Neural progenitor cell (in vitro differentiated cells): ENCODE results near the gene RPL5. TPM values are rescaled to one million over a fixed set of nuclear protein-coding genes. Genes with fewer than 3 reads are reported as not detected.

Source experiments
- DNase-seq: peaks from one replicate; pipeline ENCODE4 v3.0.0-alpha.2; 2016; ENCODE audit warnings: low spot score
- H2AFZ ChIP-seq: fragments of 200-600 bp; sonication (generic); replicated peaks from 2 replicates; pipeline ENCODE4 v1.6.1; 2016; ENCODE audit warnings: antibody characterized with exemption
- H3F3A ChIP-seq: fragments of 200-600 bp; sonication (generic); 2 replicates; pipeline ENCODE4 v1.6.1; 2016; ENCODE audit warnings: antibody characterized with exemption, low read depth
- H3K27ac ChIP-seq: fragments of 200-600 bp; sonication (generic); 2 replicates; pipeline ENCODE4 v1.5.1; 2016; ENCODE audit warnings: mild to moderate bottlenecking
- H3K27me3 ChIP-seq: fragments of 200-600 bp; sonication (generic); 2 replicates; pipeline ENCODE4 v1.6.1; 2016; ENCODE audit warnings: mild to moderate bottlenecking, moderate library complexity
- H3K36me3 ChIP-seq: fragments of 200-600 bp; sonication (generic); 2 replicates; pipeline ENCODE4 v1.5.1; 2016
- H3K4me1 ChIP-seq: fragments of 200-600 bp; sonication (generic); 2 replicates; pipeline ENCODE4 v1.6.1; 2016; ENCODE audit warnings: mixed run types
- H3K4me2 ChIP-seq: fragments of 200-600 bp; sonication (generic); 2 replicates; pipeline ENCODE4 v1.6.1; 2016
- H3K4me3 ChIP-seq: fragments of 200-600 bp; sonication (generic); 2 replicates; pipeline ENCODE4 v1.5.1; 2016
- H3K79me2 ChIP-seq: fragments of 200-600 bp; sonication (generic); 2 replicates; pipeline ENCODE4 v1.6.1; 2016; ENCODE audit warnings: low read depth
- H3K9ac ChIP-seq: fragments of 200-600 bp; sonication (generic); 2 replicates; pipeline ENCODE4 v1.6.1; 2016
- H3K9me3 ChIP-seq: fragments of 200-600 bp; sonication (generic); 2 replicates; pipeline ENCODE4 v1.5.1; 2016; ENCODE audit warnings: low read depth
- H4K20me1 ChIP-seq: fragments of 200-600 bp; sonication (generic); 2 replicates; pipeline ENCODE4 v1.6.1; 2016; ENCODE audit warnings: low read depth
- H3K27ac Mint-ChIP-seq: 3 replicates; pipeline ENCODE4 v1.8.0; 2021; ENCODE audit warnings: mixed read lengths
- H3K27me3 Mint-ChIP-seq: 2 replicates; pipeline ENCODE4 v1.8.0; 2022; ENCODE audit warnings: low read depth, mild to moderate bottlenecking, inconsistent platforms, moderate library complexity, mixed read lengths; ENCODE audit not compliant: insufficient read depth
- H3K36me3 Mint-ChIP-seq: 3 replicates; pipeline ENCODE4 v1.8.0; 2021; ENCODE audit warnings: mixed read lengths
- H3K4me1 Mint-ChIP-seq: 3 replicates; pipeline ENCODE4 v1.8.0; 2021; ENCODE audit warnings: mixed read lengths
- H3K4me3 Mint-ChIP-seq: 3 replicates; pipeline ENCODE4 v1.8.0; 2021; ENCODE audit warnings: mild to moderate bottlenecking, moderate library complexity, mixed read lengths
- H3K9me3 Mint-ChIP-seq: 3 replicates; pipeline ENCODE4 v1.8.0; 2020; ENCODE audit warnings: mixed read lengths
- EZH2 ChIP-seq: fragments of 200-600 bp; sonication (generic); IDR thresholded peaks from 2 replicates; pipeline ENCODE4 v1.6.1; 2017; ENCODE audit warnings: antibody characterized with exemption, mild to moderate bottlenecking, moderate library complexity
- EZH2phosphoT487 ChIP-seq: fragments of 200-600 bp; sonication (generic); IDR thresholded peaks from 2 replicates; pipeline ENCODE4 v1.6.1; 2017; ENCODE audit warnings: antibody characterized with exemption
- total RNA-seq: library from RNA; depleted of rRNA; stranded (reverse); fragments of >200 nt; gene quantifications from 2 replicates; pipeline ENCODE4 v1.2.3, GENCODE V29; 2015; ENCODE audit warnings: low replicate concordance
- TF ChIP-seq, protein P1 (sequence below): fragments of 200-600 bp; sonication (generic); IDR thresholded peaks from 2 replicates; pipeline ENCODE4 v1.5.1; 2017; ENCODE audit warnings: antibody characterized with exemption, mild to moderate bottlenecking

The RPL5 gene
- total RNA-seq, 1 donor from 2014 or later = 3,732 TPM

DNA sequence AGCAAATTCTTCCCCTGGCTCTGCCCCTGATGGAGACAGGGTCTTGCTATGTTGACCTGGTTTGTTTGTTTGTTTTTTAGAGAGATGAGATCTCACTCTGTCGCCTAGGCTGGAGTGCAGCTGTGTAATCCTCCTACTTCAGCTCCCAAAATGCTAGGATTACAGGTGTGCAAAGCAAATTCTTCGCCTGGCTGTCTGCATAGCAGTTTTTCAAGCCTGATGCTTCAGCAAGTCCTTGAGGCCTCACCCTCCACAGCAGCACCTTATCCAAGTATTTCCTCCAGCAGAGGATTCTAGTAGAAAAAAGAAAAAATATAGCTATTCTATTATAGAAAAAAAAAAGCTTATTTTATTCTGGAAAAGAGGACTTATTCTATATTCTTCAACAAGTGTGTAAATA is 15.1 kb upstream of the RPL5 start:
- Histone ChIP-seq H3K9ac (no peak overlapping the region), H3K4me3 (no peak overlapping the region), H3K27me3 (no peaks in the 10 kb centered on the region), H3K4me2 (no peak overlapping the region), H4K20me1 (no peaks in the 10 kb centered on the region), H3F3A (no peaks in the 10 kb centered on the region), H2AFZ (no peak overlapping the region), H3K27ac (no peak overlapping the region), H3K36me3 (no peaks in the 10 kb centered on the region), H3K4me1 (no peaks in the 10 kb centered on the region), H3K79me2 (no peaks in the 10 kb centered on the region), H3K9me3 (no peaks in the 10 kb centered on the region)
- TF ChIP-seq, protein P1, sequence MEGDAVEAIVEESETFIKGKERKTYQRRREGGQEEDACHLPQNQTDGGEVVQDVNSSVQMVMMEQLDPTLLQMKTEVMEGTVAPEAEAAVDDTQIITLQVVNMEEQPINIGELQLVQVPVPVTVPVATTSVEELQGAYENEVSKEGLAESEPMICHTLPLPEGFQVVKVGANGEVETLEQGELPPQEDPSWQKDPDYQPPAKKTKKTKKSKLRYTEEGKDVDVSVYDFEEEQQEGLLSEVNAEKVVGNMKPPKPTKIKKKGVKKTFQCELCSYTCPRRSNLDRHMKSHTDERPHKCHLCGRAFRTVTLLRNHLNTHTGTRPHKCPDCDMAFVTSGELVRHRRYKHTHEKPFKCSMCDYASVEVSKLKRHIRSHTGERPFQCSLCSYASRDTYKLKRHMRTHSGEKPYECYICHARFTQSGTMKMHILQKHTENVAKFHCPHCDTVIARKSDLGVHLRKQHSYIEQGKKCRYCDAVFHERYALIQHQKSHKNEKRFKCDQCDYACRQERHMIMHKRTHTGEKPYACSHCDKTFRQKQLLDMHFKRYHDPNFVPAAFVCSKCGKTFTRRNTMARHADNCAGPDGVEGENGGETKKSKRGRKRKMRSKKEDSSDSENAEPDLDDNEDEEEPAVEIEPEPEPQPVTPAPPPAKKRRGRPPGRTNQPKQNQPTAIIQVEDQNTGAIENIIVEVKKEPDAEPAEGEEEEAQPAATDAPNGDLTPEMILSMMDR = no peak
- TF ChIP-seq EZH2phosphoT487 (no peak), EZH2 (no peak)
- H3K4me1 Mint-ChIP-seq = no peaks in the 10 kb centered on the region
- no peak overlapping the region for H3K27ac Mint-ChIP-seq
- peaks cover 5% of the 10 kb centered on the region for H3K27me3 Mint-ChIP-seq
- H3K9me3 Mint-ChIP-seq = no peaks in the 10 kb centered on the region
- DNase-seq = no peak
- no peak overlapping the region for H3K4me3 Mint-ChIP-seq
- no peaks in the 10 kb centered on the region for H3K36me3 Mint-ChIP-seq

DNA sequence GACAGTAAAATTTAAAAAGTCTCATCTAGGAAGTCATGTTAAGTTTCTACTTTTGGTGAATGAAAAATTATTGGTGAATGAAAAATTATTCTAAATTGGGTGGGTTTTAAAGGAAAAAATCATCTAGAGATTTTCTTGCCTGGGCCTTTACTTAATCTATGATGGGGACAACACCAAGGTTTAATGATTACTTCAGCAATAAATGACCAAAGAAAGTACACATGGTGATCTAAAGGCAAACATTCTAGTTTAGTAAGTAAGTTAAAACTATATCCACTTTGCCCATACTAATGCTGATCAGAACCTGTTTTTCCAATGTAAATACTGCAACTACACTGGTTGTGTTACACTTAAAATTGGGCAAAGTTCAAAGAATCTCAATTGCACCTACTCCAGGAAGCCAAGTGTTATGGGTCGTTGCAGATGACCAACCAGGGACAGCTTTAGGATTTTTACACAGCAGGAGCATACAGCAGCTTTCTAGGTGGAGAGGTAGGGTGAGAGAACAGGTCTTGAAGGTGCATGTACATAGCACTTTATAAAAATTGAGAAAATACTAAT is 14.6 kb upstream of the RPL5 start:
- no peaks in the 10 kb centered on the region for H3K4me1 Mint-ChIP-seq
- Histone ChIP-seq H3K27ac (no peak overlapping the region), H3K9ac (no peak overlapping the region), H3K4me2 (no peak overlapping the region), H4K20me1 (no peaks in the 10 kb centered on the region), H3F3A (no peaks in the 10 kb centered on the region), H3K79me2 (no peaks in the 10 kb centered on the region), H3K27me3 (no peaks in the 10 kb centered on the region), H3K36me3 (no peaks in the 10 kb centered on the region), H3K4me1 (no peaks in the 10 kb centered on the region), H2AFZ (no peak overlapping the region), H3K4me3 (no peak overlapping the region), H3K9me3 (no peaks in the 10 kb centered on the region)
- no peaks in the 10 kb centered on the region for H3K9me3 Mint-ChIP-seq
- H3K4me3 Mint-ChIP-seq = no peak overlapping the region
- TF ChIP-seq, protein P1 = no peak
- TF ChIP-seq EZH2 (no peak), EZH2phosphoT487 (no peak)
- H3K27me3 Mint-ChIP-seq = peaks cover 5% of the 10 kb centered on the region
- no peaks in the 10 kb centered on the region for H3K36me3 Mint-ChIP-seq
- no peak for DNase-seq
- no peak overlapping the region for H3K27ac Mint-ChIP-seq

DNA sequence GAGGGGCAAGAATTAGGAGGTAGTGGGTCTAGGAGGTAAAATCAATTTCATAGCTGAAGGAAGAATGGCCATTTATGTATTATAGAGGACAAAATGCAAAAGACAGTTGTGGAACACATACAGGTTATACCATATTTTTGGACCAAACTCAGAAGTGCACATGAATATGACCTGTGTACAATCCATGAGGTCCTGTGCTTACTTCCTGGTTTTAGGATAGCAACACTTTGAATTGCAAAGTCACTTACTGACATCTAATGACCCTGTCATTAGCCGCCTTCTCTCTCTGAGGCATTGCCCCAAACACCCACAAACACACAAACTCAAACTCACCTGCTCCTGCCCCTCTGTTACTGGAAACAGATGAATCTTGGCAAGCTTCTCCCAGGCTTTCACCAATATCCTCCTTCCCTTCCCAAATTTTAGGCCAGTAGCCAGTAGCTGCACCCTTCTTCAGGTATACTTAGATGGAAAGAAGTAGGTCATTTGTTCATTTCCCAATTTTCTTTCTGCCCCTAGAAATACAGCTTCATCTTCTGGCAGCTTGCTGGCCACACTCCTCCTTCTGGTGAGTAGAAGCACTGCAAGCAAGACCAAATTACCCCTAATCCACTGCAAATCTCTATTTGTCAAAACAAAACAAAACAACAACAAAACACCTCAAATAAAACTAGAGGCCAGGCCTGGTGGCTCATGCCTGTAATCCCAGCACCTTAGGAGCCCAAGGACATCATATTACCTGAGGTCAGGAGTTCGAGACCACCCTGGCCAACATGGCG is 13.7 kb upstream of the RPL5 start:
- H3K4me3 ChIP-seq = no peak overlapping the region
- H3K9me3 Mint-ChIP-seq = no peaks in the 10 kb centered on the region
- H3K9ac ChIP-seq = no peak overlapping the region
- H3K27me3 ChIP-seq = no peaks in the 10 kb centered on the region
- peaks cover 3% of the 10 kb centered on the region for H3K4me1 Mint-ChIP-seq
- H3K79me2 ChIP-seq = no peaks in the 10 kb centered on the region
- H3K4me2 ChIP-seq = no peak overlapping the region
- H3K36me3 ChIP-seq = no peaks in the 10 kb centered on the region
- H3K27ac Mint-ChIP-seq = peak overlapping the region; percentile 87
- no peak for TF ChIP-seq EZH2
- no peak for TF ChIP-seq EZH2phosphoT487
- TF ChIP-seq, protein P1 = peak; percentile 63
- H3K4me1 ChIP-seq = no peaks in the 10 kb centered on the region
- peak; percentile 46 for DNase-seq
- H3K9me3 ChIP-seq = no peaks in the 10 kb centered on the region
- H3K27me3 Mint-ChIP-seq = peaks cover 6% of the 10 kb centered on the region
- H3K4me3 Mint-ChIP-seq = no peak overlapping the region
- no peaks in the 10 kb centered on the region for H3F3A ChIP-seq
- no peak overlapping the region for H3K27ac ChIP-seq
- no peaks in the 10 kb centered on the region for H4K20me1 ChIP-seq
- H3K36me3 Mint-ChIP-seq = no peaks in the 10 kb centered on the region
- H2AFZ ChIP-seq = peak overlapping the region; percentile 7
